CD4-positive, alpha-beta T cell treated with Interferon gamma for 1 hour (primary cell): ENCODE measurements around the gene KLHL5.
"Not testable (repeated sequence)": the region's sequence is repeated elsewhere in the genome, so short reads cannot be mapped to it uniquely, and the experiment has no call there.

Experiments used
- DNase-seq: peaks from one replicate; pipeline ENCODE4 v3.0.0-alpha.2; 2020

The KLHL5 gene

GRCh38 chr4:39104255-39104654 is 42.2 kb downstream of the KLHL5 start:
- no peak for DNase-seq

GRCh38 chr4:39106011-39106410 is 44.0 kb downstream of the KLHL5 start:
- no peak for DNase-seq

- DNase-seq = no peak
Observed at GRCh38 chr4:39114436-39114835, 52.4 kb downstream of the KLHL5 start.

GRCh38 chr4:39118034-39118658 is 56.1 kb downstream of the KLHL5 start:
- no peak for DNase-seq

GRCh38 chr4:39120418-39120817 is 58.4 kb downstream of the KLHL5 start:
- DNase-seq = no peak

GRCh38 chr4:39124885-39125599 is 63.0 kb downstream of the KLHL5 start:
- no peak for DNase-seq

- DNase-seq = no peak
Observed at GRCh38 chr4:39125600-39125985, 63.6 kb downstream of the KLHL5 start.

- DNase-seq = no peak
Observed at GRCh38 chr4:39126256-39127095, 64.4 kb downstream of the KLHL5 start.

- DNase-seq = no peak
Observed at GRCh38 chr4:39133623-39134022, 71.6 kb downstream of the KLHL5 start.

- DNase-seq = no peak
Observed at GRCh38 chr4:39134683-39135306, 72.8 kb downstream of the KLHL5 start.

- not testable (repeated sequence) for DNase-seq
Observed at GRCh38 chr4:39138227-39138626, 76.2 kb downstream of the KLHL5 start.

- no peak for DNase-seq
Observed at GRCh38 chr4:39146211-39146610, 84.2 kb downstream of the KLHL5 start.

- DNase-seq = no peak
Observed at GRCh38 chr4:39154009-39154408, 92.0 kb downstream of the KLHL5 start.

- no peak for DNase-seq
Observed at GRCh38 chr4:39157520-39157919, 95.5 kb downstream of the KLHL5 start.

- DNase-seq = no peak
Observed at GRCh38 chr4:39166177-39166576, 104.1 kb downstream of the KLHL5 start.

GRCh38 chr4:39166669-39167068 is 104.6 kb downstream of the KLHL5 start:
- DNase-seq = no peak

GRCh38 chr4:39169426-39169825 is 107.4 kb downstream of the KLHL5 start:
- no peak for DNase-seq

GRCh38 chr4:39170301-39170700 is 108.3 kb downstream of the KLHL5 start:
- no peak for DNase-seq
